ENCODE data around the gene HLA-DRB1. TPM values are rescaled to one million over a fixed set of nuclear protein-coding genes. Genes with fewer than 3 reads are reported as not detected.
"Not testable (repeated sequence)": the region's sequence is repeated elsewhere in the genome, so short reads cannot be mapped to it uniquely, and the experiment has no call there.

The HLA-DRB1 gene
- total RNA-seq, 1 experiment from 2014 or later = 141 TPM

DNA sequence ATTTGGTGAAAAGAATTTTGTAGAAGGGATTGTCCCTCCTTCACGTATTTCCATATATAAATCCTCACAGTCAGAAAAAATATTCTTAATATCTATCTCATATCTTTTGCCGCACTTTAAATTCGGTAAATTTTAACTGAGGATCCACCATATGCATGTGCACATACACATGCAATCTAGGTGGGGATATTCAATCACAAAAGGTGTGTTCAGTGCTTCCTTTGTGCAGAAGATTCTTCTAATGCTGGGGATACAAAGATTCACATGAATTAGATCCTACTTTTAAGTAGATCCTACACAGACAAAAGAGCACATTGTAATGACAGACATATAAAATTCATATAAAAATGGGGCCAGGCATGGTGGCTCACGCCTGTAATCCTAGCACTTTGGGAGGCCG is 13.6 kb upstream of the HLA-DRB1 start:
- no TSS peak for BruUV-seq (replicated peaks)
- intact Hi-C loops (cut with micrococcal nuclease; ENCODE audit: unreplicated experiment) = no loop called here
- Mint-ChIP-seq H3K4me3 (ENCODE audit: low read depth, unreplicated experiment) (no peak overlapping the region), H3K36me3 (ENCODE audit: insufficient read depth, unreplicated experiment) (peaks cover 5% of the 10 kb centered on the region), H3K4me1 (ENCODE audit: low read depth, unreplicated experiment) (peaks cover 15% of the 10 kb centered on the region), H3K9me3 (ENCODE audit: low read depth, unreplicated experiment) (no peaks in the 10 kb centered on the region), H3K27ac (ENCODE audit: unreplicated experiment) (no peak overlapping the region), H3K27me3 (ENCODE audit: unreplicated experiment) (peaks cover 24% of the 10 kb centered on the region)
- no peak for DNase-seq
- CTCF ChIA-PET = no interaction called here
- TF ChIP-seq, protein P1, sequence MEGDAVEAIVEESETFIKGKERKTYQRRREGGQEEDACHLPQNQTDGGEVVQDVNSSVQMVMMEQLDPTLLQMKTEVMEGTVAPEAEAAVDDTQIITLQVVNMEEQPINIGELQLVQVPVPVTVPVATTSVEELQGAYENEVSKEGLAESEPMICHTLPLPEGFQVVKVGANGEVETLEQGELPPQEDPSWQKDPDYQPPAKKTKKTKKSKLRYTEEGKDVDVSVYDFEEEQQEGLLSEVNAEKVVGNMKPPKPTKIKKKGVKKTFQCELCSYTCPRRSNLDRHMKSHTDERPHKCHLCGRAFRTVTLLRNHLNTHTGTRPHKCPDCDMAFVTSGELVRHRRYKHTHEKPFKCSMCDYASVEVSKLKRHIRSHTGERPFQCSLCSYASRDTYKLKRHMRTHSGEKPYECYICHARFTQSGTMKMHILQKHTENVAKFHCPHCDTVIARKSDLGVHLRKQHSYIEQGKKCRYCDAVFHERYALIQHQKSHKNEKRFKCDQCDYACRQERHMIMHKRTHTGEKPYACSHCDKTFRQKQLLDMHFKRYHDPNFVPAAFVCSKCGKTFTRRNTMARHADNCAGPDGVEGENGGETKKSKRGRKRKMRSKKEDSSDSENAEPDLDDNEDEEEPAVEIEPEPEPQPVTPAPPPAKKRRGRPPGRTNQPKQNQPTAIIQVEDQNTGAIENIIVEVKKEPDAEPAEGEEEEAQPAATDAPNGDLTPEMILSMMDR (IDR thresholded peaks at IDR 0.05; ENCODE audit: unreplicated experiment) = no peak

DNA sequence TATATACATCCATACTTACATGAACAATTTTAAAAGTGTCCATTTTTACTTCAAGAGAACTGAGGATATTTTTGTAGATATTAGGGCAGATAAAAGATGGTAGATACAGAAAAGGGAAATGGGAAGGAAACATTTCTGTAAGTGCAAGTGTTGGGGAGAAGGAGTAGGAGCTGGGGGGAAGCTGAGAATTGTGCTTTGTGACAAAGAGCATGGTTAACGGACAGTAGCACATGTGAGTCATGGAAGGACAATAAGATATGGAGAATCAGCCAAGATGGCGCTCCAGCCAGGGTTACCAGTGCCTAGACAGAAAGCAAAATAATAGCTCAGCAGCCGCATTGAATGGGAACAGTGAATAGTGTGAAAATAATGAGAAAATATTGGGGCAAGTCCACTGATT is 12.7 kb upstream of the HLA-DRB1 start:
- no TSS peak for BruUV-seq (replicated peaks)
- H3K9me3 Mint-ChIP-seq (ENCODE audit: low read depth, unreplicated experiment) = no peaks in the 10 kb centered on the region
- H3K27ac Mint-ChIP-seq (ENCODE audit: unreplicated experiment) = no peak overlapping the region
- H3K4me3 Mint-ChIP-seq (ENCODE audit: low read depth, unreplicated experiment) = no peak overlapping the region
- intact Hi-C loops (cut with micrococcal nuclease; ENCODE audit: unreplicated experiment) = no loop called here
- peaks cover 2% of the 10 kb centered on the region for H3K36me3 Mint-ChIP-seq (ENCODE audit: insufficient read depth, unreplicated experiment)
- CTCF ChIA-PET = no interaction called here
- no peak for DNase-seq
- H3K4me1 Mint-ChIP-seq (ENCODE audit: low read depth, unreplicated experiment) = peaks cover 15% of the 10 kb centered on the region
- peaks cover 24% of the 10 kb centered on the region for H3K27me3 Mint-ChIP-seq (ENCODE audit: unreplicated experiment)
- TF ChIP-seq, protein P1 (IDR thresholded peaks at IDR 0.05; ENCODE audit: unreplicated experiment) = no peak

DNA sequence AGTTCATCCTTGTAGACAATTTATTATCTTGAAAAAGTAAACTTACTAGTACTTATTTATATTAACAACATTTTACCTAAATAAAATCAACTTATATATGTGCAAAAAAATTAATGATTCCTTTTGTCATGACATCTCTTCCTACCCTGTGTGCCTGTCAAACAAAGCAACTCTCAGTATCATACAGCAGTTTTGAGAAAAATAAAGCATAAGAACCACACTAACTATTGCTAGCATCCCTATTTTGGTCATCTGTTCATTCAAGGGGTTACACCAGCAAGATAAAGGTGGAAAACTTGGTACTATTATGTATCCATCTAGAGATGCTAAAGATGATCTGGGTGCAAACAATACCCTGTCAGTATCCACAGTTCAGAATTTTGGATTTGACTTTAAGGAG is 7.4 kb upstream of the HLA-DRB1 start:
- CTCF ChIA-PET = no interaction called here
- Mint-ChIP-seq H3K27ac (ENCODE audit: unreplicated experiment) (no peak overlapping the region), H3K27me3 (ENCODE audit: unreplicated experiment) (no peaks in the 10 kb centered on the region), H3K9me3 (ENCODE audit: low read depth, unreplicated experiment) (no peaks in the 10 kb centered on the region), H3K4me3 (ENCODE audit: low read depth, unreplicated experiment) (no peak overlapping the region), H3K36me3 (ENCODE audit: insufficient read depth, unreplicated experiment) (no peaks in the 10 kb centered on the region), H3K4me1 (ENCODE audit: low read depth, unreplicated experiment) (no peaks in the 10 kb centered on the region)
- no peak for DNase-seq
- BruUV-seq (replicated peaks) = no TSS peak
- TF ChIP-seq, protein P1 (IDR thresholded peaks at IDR 0.05; ENCODE audit: unreplicated experiment) = no peak
- intact Hi-C loops (cut with micrococcal nuclease; ENCODE audit: unreplicated experiment) = no loop called here

DNA sequence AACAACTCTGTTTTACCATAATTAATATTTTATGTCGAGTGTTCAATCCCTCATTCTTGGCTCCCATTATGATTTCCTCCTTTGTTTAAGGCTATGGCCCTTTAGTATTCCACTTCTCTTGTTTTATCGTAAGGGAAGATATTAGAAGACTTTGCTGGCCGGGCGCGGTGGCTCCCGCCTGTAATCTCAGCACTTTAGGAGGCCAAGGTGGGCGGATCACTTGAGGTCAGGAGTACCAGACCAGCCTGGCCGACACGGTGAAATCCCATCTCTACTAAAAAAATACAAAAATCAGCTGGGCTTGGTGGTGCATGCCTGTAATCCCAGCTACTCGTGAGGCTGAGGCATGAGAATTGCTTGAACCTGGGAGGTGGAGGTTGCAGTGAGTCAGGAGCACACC is 1.1 kb upstream of the HLA-DRB1 start:
- not testable (repeated sequence) for H3K4me3 Mint-ChIP-seq (ENCODE audit: low read depth, unreplicated experiment); H3K9me3 Mint-ChIP-seq (ENCODE audit: low read depth, unreplicated experiment); BruUV-seq (replicated peaks)

DNA sequence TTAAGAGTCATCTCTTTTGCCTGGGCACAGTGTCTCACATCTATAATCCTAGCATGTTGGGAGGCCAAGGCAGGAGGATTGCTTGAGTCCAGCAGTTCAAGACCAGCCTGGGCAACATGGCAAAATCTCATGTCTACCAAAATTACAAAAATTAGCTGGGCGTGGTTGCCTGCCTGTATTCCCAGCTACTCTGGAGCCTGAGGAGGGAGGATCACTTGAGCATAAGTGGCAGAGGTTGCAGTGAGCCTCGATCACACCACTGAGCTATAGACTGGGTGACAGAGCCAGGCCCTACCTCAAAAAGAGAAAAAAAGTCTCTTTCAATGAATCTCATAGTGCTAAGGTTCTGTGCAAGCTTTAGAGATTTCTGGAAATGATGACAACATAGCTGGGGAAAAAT is 1.5 kb downstream of the HLA-DRB1 start:
- Mint-ChIP-seq H3K4me3 (ENCODE audit: low read depth, unreplicated experiment) (no peak overlapping the region), H3K9me3 (ENCODE audit: low read depth, unreplicated experiment) (no peaks in the 10 kb centered on the region), H3K27ac (ENCODE audit: unreplicated experiment) (no peak overlapping the region), H3K36me3 (ENCODE audit: insufficient read depth, unreplicated experiment) (peaks cover 22% of the 10 kb centered on the region), H3K27me3 (ENCODE audit: unreplicated experiment) (peaks cover 14% of the 10 kb centered on the region), H3K4me1 (ENCODE audit: low read depth, unreplicated experiment) (peaks cover 19% of the 10 kb centered on the region)
- no peak for DNase-seq
- BruUV-seq (replicated peaks) = TSS peak; percentile 68
- CTCF ChIA-PET = interaction anchor here (0.9 kb wide), 1 partner anchor 59 kb away, joined by 5 read pairs; no protein-coding TSS in a partner anchor
- intact Hi-C loops (cut with micrococcal nuclease; ENCODE audit: unreplicated experiment) = loop anchor here (2.0 kb wide), 1 partner anchor 59 kb away; no protein-coding TSS in a partner anchor
- TF ChIP-seq, protein P1 (IDR thresholded peaks at IDR 0.05; ENCODE audit: unreplicated experiment) = no peak

More for the DNA sequence above, 1.1 kb upstream of the HLA-DRB1 start:
- H3K27ac Mint-ChIP-seq (ENCODE audit: unreplicated experiment); intact Hi-C loops (cut with micrococcal nuclease; ENCODE audit: unreplicated experiment); CTCF ChIA-PET; DNase-seq; H3K36me3 Mint-ChIP-seq (ENCODE audit: insufficient read depth, unreplicated experiment): not testable (repeated sequence)
- peaks cover 14% of the 10 kb centered on the region for H3K27me3 Mint-ChIP-seq (ENCODE audit: unreplicated experiment)
- peaks cover 12% of the 10 kb centered on the region for H3K4me1 Mint-ChIP-seq (ENCODE audit: low read depth, unreplicated experiment)
